ENCODE data around the gene MUC2.

The MUC2 gene

DNA sequence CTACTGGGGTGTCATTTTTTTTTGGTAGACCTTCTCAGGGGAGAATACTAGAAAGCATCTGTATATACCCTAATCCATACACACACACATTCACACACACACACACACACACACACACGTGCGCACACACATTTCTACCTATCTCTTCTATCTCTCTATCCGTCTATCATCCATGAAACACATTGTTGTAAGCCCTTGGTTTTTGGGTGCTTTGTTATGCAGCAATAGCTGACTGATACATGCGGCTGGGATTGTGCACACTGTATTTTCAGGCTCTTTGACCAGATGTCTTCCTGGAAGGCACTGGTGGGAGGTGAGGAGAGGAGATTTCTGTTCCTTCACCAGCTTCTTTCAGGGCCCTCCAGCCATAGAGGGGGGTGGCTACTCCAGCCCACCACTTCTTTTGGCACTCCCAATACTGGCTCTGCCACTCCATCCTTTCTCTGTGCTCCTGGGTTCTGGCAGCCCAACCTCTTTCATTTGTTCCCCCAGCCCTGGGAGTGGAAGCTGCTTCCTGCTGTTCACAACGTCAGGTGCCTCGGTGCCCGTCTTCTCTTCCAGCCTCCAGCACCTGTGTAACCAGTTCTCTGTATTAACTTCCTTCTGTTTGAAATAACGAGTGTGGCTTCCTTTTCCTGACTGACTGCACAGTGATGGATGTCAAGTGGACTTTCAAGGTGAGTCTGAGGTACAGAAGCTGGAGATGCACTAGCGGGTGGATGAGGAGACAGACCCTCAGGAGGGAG is 12.4 kb upstream of the MUC2 start:
- TF ChIP-seq, protein P1, sequence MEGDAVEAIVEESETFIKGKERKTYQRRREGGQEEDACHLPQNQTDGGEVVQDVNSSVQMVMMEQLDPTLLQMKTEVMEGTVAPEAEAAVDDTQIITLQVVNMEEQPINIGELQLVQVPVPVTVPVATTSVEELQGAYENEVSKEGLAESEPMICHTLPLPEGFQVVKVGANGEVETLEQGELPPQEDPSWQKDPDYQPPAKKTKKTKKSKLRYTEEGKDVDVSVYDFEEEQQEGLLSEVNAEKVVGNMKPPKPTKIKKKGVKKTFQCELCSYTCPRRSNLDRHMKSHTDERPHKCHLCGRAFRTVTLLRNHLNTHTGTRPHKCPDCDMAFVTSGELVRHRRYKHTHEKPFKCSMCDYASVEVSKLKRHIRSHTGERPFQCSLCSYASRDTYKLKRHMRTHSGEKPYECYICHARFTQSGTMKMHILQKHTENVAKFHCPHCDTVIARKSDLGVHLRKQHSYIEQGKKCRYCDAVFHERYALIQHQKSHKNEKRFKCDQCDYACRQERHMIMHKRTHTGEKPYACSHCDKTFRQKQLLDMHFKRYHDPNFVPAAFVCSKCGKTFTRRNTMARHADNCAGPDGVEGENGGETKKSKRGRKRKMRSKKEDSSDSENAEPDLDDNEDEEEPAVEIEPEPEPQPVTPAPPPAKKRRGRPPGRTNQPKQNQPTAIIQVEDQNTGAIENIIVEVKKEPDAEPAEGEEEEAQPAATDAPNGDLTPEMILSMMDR (IDR thresholded peaks at IDR 0.05; ENCODE audit: low read depth, low read length), result no peak
- no peak for DNase-seq (ENCODE audit: low read depth in 2 of 2)
- H3K4me3 ChIP-seq (replicated peaks in 1 of 2; ENCODE audit: low read depth in 2 of 2, low read length in 2 of 2), result no peak overlapping the region

GRCh38 chr11:1064167-1064566 is 10.5 kb upstream of the MUC2 start:
- H3K4me3 ChIP-seq (replicated peaks in 1 of 2; ENCODE audit: low read depth in 2 of 2, low read length in 2 of 2), result no peak overlapping the region
- TF ChIP-seq, protein P1 (IDR thresholded peaks at IDR 0.05; ENCODE audit: low read depth, low read length), result no peak
- DNase-seq (ENCODE audit: low read depth in 2 of 2), result no peak

- no peak for DNase-seq (ENCODE audit: low read depth in 2 of 2)
- TF ChIP-seq, protein P1 (IDR thresholded peaks at IDR 0.05; ENCODE audit: low read depth, low read length), result no peak
- H3K4me3 ChIP-seq (replicated peaks in 1 of 2; ENCODE audit: low read depth in 2 of 2, low read length in 2 of 2), result no peak overlapping the region
Observed at GRCh38 chr11:1067812-1068496, 6.7 kb upstream of the MUC2 start.

DNA sequence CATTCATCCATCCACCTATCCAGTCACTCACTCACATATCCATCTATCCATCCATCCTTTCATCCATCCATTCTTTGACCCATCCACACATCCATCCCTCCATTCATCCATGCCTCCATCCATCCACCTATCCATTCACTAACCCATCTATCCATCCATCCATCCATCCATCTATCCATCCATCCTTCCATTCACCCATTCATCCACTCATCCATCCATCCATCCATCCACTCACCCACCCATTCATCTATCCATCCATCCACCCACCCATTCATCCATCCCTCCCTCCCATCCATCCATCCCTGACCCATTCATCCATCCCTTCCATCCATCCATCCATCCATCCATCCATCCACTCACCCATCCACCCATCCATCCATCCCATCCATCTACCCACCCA is 4.9 kb upstream of the MUC2 start:
- no peak overlapping the region for H3K4me3 ChIP-seq (replicated peaks in 1 of 2; ENCODE audit: low read depth in 2 of 2, low read length in 2 of 2)
- TF ChIP-seq, protein P1 (IDR thresholded peaks at IDR 0.05; ENCODE audit: low read depth, low read length), result no peak
- no peak for DNase-seq (ENCODE audit: low read depth in 2 of 2)

- TF ChIP-seq, protein P1 (IDR thresholded peaks at IDR 0.05; ENCODE audit: low read depth, low read length), result no peak
- no peak for DNase-seq (ENCODE audit: low read depth in 2 of 2)
Observed at GRCh38 chr11:1070594-1071462, 3.8 kb upstream of the MUC2 start.

DNA sequence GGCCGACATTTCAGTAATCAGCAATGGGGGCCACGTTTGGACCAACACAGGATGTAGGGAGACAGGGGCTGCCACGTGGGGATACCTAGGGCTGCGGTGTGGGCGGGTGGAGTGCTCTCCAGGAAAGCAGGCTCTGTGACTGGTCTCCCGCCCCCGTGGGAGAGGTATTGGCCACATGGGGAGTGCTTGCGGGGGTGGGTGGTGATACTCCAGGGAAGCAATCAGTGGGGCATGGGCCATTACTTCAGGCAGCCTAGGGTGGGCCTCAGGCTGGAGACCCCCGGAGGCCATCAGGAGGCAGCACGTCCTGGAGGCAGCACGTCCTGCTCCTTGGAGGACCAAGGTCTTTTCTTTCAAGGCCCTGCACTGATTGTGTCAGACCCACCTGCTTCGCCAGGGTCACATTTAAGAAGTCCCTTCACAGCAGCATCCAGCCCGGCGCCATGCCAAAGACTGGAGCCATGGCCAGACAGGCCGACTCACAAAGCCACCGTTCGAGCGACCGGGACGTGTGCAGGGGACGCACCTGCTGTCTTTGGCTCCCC is 3.0 kb upstream of the MUC2 start:
- DNase-seq (ENCODE audit: low read depth in 2 of 2), result no peak
- H3K4me3 ChIP-seq (replicated peaks in 1 of 2; ENCODE audit: low read depth in 2 of 2, low read length in 2 of 2), result no peak overlapping the region
- TF ChIP-seq, protein P1 (IDR thresholded peaks at IDR 0.05; ENCODE audit: low read depth, low read length), result no peak

More at GRCh38 chr11:1070594-1071462, 3.8 kb upstream of the MUC2 start:
- no peak overlapping the region for H3K4me3 ChIP-seq (replicated peaks in 1 of 2; ENCODE audit: low read depth in 2 of 2, low read length in 2 of 2)

All from cardiac fibroblast (primary cell).